ENCODE results near the gene OGA.

DNA sequence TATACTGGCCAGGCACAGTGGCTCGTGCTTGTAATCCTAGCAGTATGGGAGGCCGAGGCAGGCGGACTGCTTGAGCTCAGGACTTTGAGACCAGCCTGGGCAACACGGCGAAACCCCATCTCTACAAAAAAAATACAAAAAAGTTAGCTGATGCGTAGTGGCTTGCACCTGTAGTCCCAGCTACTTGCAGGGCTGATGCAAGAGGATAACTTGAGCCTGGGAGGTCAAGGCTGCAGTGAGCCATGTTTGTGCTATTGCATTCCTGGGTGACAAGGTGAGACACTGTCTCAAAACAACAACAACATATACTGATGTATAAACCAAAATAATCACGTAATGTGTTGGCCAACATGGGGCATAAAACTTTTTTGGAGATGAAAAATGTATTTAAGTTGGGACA lies 28.6 kb downstream of the OGA start:
- TF ChIP-seq POLR2A (IDR thresholded peaks at IDR 0.05; ENCODE audit: low read depth, low read length) (no peak), POLR2AphosphoS5 (IDR thresholded peaks at IDR 0.05; ENCODE audit: low read depth, low read length) (no peak; the same call in 1 of the 2 replicates)

All from GM12892 (cell line).